GM18502 (cell line): Measurements from ENCODE around the gene KATNB1.
"Not testable (repeated sequence)": the region's sequence is repeated elsewhere in the genome, so short reads cannot be mapped to it uniquely, and the experiment has no call there.

Experiments
- ATAC-seq: cut with Tn5 transposase; IDR thresholded peaks from one replicate; pipeline ENCODE4 v1.9.1; 2021; ENCODE audit warnings: mild to moderate bottlenecking; ENCODE audit not compliant: unreplicated experiment, poor library complexity

Gene KATNB1

GRCh38 chr16:57786632-57787518 lies 51.3 kb downstream of the KATNB1 start:
- ATAC-seq = no peak

- no peak for ATAC-seq
These were observed 51.9 kb downstream of the KATNB1 start for GRCh38 chr16:57787519-57787905.

GRCh38 chr16:57788252-57788841 lies 52.8 kb downstream of the KATNB1 start:
- no peak for ATAC-seq

- ATAC-seq = no peak
These were observed 53.4 kb downstream of the KATNB1 start for GRCh38 chr16:57788951-57789350.

GRCh38 chr16:57791195-57791892 lies 55.8 kb downstream of the KATNB1 start:
- ATAC-seq = no peak

- no peak for ATAC-seq
These were observed 56.4 kb downstream of the KATNB1 start for GRCh38 chr16:57791893-57792461.

GRCh38 chr16:57794849-57795430 lies 59.4 kb downstream of the KATNB1 start:
- no peak for ATAC-seq

GRCh38 chr16:57795431-57795878 lies 59.9 kb downstream of the KATNB1 start:
- no peak for ATAC-seq

- not testable (repeated sequence) for ATAC-seq
These were observed 60.4 kb downstream of the KATNB1 start for GRCh38 chr16:57796014-57796413.

- no peak for ATAC-seq
These were observed 61.6 kb downstream of the KATNB1 start for GRCh38 chr16:57797216-57797525.

GRCh38 chr16:57797526-57798266 lies 62.1 kb downstream of the KATNB1 start:
- no peak for ATAC-seq

GRCh38 chr16:57798267-57798810 lies 62.8 kb downstream of the KATNB1 start:
- no peak for ATAC-seq

- ATAC-seq = no peak
These were observed 63.5 kb downstream of the KATNB1 start for GRCh38 chr16:57798953-57799599.

- no peak for ATAC-seq
These were observed 64.1 kb downstream of the KATNB1 start for GRCh38 chr16:57799600-57800199.

GRCh38 chr16:57800200-57801097 lies 64.9 kb downstream of the KATNB1 start:
- ATAC-seq = no peak

GRCh38 chr16:57801098-57801808 lies 65.7 kb downstream of the KATNB1 start:
- no peak for ATAC-seq

GRCh38 chr16:57801809-57802340 lies 66.3 kb downstream of the KATNB1 start:
- ATAC-seq = no peak
